Tongue (tissue), 2 donors: ENCODE data around the gene ATXN1. TPM values are rescaled to one million over a fixed set of nuclear protein-coding genes. Genes with fewer than 3 reads are reported as not detected.
"Not testable (repeated sequence)": the region's sequence is repeated elsewhere in the genome, so short reads cannot be mapped to it uniquely, and the experiment has no call there.

ENCODE experiments used
- DNase-seq: peaks from one replicate; pipeline ENCODE4 v3.0.0-alpha.2; 2015
- total RNA-seq: library from RNA; depleted of rRNA; stranded (reverse); fragments of >200 nt; gene quantifications from one replicate; pipeline ENCODE4 v1.2.3, GENCODE V29; 2014

Gene ATXN1
- 52.0 TPM for total RNA-seq

DNA sequence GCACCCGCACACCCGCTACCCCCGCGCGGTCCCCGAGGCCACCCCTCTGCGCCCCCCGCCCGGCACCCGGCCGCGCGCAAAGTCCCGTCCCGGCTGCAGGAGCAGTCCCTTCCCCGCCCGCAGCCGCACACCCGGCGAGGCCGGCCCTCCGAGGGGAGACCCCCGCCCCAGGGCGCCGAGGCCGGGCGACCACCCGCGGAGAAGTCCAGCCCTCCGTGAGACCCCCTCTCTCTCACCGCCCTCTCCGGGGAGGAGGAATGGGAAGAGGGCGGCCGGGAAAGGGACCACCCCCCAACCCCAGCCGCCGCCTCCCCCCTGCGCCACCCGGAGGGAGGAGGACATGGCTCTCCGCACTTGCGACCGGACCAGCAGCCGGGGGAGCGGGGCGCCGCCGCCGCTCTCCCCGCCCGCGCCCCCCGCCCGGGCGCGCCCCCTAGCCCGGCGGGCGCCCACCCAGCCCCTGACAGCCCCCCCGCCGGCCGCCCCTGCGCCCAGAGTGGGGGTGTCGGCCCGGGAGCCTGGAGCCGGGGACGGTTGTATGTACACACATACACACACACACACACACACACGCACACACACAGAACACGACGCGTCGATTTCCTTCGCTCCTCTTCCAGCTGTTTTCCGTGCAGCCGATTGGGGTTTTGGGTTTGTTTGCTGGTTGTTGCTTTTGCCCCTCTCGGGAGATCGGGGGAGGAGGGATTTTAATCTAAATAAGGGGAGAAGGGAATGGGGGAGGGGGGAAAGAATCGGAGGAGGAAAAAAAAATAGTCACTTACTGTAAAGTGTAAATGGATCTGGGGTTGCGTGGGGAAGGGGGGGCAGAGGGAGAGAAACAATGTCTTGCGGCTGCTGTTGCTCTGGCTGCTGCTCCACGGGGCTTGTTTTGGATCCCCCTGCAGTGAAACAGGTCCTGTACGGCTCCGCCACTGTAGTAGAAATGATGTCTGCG, at the start of gene ATXN1:
Gene ATXN1, minus strand, starts transcription at position 945 of the 955 bp plus-strand sequence.
- peak; percentile 84 for DNase-seq

DNA sequence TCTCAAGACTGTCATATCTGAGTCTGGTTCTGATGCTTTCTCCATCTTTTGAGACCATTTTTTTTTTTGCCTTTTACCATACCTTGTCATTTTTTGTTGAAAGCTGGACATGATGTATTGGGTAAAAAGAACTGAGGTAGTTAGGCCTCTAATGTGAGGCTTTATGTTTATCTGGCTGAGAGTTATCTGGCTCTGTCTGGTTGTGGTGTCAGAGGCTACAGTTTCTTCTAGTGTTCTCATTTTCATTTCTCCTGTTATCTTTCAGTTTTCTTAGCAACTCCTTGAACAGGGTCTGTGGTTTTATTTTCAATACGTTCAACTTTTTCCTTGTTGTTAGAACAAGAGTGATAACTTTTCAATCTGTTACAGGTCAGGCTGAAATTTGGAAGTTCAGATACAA, 49.2 kb upstream of the ATXN1 start:
- no peak for DNase-seq

DNA sequence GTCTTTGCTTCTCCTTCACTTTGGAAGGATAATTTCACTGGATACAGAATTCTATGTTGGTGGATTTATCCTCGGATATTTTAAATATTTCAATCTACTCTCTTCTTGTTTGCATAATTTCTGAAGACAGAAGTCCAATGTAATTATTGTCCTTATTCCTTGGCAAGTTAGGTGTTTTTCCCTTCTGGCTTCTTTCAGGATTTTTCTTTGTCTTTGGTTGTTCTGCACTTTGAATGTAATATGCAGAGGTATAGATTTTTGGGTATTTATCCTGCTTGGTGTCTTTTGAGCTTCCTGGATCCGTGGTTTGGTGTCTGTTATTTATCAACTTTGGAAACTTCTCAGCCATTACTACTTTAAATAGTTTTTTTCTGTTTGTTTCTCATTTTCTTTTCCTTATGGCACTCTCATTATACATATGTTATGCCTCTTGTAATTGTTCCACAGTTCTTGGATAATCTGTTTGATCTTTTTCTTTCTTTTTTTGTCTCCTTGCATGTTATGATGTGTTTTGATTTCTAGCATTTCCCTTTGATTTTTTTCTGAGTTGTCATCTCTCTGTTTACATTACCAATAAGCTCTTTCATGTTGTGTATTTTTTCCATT, 48.6 kb upstream of the ATXN1 start:
- no peak for DNase-seq

DNA sequence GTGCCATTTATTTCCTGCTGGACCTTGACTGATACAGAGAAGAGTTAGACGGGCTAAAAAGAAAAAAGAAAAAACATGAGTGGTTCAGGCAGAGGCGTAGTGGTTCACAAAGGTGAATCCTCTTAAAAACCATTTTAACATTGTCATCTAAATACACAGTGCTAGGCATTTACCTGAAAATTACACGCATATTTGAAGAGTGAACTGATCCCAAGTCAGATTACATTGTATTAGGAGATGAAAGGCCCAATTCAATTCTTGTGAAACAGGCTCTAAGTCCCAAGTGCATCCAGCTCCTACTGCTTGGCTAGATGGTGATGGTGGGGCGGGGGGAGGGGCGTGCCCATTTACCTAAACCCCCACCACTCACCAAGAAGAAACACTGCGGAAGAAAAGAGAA, 46.7 kb upstream of the ATXN1 start:
- no peak for DNase-seq

DNA sequence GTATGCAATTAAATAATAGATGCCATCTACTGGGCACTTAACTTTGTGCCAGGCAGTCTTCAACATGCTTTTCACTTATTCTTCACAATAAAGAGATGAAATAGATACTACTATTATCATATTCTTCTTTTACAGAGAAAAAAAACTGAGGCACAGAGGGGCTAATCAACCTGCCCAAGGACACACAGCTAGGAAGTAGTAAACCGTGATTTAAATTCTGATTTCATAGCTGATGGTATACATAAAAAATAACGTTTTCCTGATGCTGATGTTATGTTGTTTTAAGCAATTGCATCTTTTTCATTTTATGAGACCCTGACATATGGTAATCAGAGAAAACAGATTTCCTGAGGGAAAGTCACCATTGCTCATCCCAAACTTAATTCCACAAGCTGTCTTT, 45.1 kb upstream of the ATXN1 start:
- DNase-seq, result no peak

DNA sequence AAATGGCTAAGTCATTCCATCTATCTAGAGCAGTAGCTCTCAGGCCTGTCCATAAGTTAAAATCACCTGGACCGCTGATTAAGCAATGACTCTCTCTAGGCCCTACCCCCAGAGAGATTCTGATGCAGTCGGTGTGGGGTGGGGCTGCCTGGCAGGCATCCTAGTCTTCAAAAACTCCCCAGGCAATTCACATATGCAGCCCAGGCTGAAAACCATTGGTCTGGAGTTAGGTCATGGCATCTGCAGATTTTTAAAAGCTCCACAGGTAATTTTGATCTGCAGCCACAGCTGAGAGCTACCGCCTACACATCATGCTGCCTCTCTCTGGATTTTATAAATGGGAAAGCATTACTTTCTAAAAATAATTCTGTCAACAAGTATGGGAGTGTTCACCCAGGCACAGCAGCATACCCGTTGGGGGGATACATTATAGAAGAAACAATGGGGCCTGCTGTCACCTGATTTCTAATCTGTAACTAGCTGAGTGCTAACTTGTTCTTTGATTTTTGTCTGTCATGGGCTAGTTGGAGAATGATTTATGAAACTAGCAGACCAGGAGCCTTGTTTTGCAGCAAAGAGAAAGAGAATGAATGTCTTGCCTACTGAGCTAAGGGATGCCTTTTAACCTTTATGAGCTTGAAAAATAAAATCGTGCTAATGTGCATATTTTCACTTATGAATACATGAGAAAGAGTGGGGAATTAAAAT, 44.1 kb upstream of the ATXN1 start:
- DNase-seq, result peak; percentile 39

DNA sequence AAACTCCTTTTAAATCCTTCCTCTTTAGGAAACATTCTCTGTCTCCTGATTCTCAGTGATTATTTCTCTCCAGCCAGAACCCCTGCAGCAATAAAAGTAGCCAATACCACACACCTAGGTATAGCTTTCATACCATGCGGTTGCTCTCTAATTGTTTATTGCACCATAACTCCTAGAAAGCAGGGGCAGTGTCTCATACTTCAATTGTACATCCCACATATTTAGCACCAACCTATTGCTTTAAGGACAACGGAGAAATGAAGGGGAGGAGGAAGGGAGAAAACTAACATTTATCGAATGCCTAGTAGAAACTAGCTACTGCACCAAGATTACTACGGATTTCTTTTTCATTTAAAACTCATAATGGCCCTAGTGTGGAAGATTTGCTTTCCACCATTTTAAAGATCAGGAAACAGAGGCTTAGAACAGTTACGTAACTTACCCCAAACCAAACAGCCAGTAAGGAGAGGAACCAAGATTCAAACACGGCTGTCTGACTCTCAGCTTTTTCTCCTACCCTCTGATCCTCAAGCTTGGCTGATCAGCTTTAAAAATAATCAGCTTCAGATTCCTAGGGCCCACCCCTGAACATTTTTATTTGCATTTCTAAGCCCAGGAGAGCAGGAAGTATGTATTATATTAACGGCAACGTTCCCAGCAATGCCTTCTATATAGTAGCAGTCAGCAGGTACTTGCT, 43.4 kb upstream of the ATXN1 start:
- DNase-seq, result no peak

DNA sequence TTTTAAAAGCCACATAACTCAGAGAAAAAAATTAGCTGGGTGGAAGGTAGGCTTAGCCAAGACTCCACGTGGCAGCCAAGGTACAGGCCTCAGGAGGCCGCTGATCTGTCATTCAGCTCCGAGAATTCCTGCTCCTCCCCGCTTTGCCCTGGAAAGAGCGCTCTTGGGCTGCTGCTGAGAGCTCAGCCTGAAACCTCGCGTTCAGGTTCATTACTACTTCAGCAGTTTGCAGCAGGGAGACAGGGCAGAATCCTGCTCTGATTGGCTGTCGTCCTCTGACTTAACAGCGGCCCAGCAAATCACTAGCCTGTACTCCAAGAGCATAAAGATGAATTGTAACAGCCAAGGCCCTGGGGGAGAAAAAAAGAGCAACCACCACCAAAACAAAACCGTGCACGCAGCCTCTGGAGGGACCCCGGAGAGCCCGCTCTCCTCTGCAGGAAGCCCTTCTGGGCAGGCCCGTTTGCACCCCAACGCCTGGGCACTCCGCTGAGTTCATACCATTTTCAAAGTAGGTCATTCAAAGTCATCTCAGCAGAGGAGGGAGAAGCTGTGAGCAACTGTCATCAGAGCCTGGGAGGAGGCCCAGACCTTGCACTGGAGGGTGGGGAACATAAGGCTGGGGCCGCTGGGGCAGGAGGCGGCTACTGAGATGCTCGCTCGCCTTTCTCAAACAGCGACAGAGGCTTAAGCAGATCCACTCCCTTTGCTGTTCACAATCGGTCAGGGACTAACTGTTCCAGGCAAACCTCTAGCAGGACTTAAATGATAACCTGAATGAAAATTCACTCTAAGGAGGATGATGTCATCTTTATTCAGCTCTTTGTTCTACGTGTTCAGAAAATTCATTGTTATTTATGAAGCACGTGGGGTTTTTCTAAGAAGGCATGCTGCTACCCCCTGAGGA, 42.3 kb upstream of the ATXN1 start:
- DNase-seq, result peak; percentile 93

DNA sequence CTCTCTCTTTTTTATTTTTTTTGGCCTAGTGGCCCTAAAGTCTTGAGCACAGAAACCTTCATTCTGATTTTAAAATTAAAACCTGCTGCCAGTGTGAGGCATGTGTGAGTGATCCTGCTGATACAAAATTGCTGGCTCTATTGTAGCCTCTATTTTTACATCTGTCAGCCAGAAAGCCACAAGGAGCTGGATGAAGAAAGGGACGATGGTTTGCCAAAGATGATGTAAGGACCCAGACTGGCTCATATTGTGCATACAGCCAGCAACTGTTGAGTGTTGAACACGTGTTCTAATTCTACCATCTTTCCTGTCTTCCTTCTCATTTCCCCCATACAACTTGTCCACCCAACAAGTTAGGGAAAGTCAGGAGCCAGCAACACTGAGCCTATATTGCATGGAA, 40.8 kb upstream of the ATXN1 start:
- peak; percentile 49 for DNase-seq

DNA sequence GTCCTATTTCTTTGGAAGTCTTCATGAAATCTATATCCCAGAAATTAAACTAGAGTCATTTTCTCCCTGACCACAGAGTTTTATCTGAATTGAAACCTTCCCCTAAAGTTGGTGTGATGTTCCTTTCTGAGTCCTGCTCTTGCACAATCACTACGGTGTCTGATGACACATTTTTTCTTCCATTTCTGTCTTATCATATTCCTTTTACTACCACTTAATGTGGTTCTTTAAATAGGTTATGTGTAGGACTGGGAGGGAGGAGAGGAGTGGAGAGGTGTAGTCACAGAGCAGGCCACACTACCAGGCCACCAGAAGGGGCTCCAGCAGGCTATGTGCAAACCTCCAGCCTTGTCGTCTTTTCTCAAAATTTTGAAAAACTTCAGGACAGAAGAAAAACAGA, 39.7 kb upstream of the ATXN1 start:
- no peak for DNase-seq

DNA sequence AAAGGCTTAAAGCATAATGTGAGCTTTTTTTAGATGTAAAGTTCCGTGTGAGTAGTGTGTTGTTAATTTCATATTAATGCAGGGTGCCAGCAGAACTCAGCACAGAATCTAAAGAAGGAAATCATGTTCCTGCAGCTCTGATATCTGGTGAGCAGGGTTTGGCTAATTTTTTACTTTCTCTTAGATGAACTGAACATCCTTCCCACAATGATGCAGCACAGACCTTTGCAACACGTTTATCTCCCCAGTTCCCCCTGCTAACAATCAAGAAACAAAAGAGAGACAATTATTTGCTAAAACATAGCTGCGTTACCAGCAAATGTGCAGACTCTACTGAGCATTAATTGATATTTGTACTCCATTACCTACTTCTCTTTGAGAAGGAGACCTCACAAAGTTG, 39.1 kb upstream of the ATXN1 start:
- no peak for DNase-seq

DNA sequence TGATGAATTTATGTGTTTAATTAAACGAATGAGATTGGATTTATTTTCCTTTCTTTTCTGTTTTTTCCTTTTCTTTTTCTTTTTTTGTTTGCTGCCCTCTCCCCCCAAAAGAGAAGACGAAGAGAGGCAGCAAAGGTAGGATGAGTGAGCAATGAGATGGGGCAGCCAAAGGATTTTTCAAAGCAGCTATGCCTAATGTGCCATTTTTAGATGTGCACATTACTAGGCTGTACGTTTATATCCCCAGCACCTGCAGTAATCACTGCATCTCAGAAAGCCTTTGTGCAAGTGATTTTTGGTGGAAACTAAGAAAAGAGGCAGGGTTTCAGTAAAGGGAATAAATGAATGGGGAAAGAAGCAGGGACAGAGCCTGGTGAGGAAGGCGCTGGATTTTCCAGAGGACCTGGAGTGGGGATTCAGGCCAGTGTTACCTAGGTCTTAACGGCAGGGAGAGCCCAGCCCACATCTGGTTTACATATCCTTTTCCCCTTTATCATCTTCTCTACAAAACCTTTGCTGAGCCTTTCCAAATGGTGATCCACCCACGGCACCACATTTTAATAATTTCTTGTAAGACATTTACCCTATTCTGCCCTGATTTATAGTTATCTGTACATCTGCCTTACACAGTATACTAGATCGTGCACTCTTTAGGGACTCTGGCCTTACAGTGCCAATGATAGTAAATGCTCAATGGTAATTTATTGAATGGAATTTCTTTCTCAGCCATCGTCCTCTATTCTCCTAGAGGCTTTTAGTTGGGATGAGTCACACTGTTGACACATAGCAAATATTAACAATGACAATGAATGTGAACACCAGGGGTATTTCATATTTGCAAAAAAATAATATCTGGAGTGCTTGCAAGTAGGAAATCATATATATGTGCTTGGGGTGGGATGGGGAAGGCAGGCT, 38.3 kb upstream of the ATXN1 start:
- DNase-seq, result no peak

DNA sequence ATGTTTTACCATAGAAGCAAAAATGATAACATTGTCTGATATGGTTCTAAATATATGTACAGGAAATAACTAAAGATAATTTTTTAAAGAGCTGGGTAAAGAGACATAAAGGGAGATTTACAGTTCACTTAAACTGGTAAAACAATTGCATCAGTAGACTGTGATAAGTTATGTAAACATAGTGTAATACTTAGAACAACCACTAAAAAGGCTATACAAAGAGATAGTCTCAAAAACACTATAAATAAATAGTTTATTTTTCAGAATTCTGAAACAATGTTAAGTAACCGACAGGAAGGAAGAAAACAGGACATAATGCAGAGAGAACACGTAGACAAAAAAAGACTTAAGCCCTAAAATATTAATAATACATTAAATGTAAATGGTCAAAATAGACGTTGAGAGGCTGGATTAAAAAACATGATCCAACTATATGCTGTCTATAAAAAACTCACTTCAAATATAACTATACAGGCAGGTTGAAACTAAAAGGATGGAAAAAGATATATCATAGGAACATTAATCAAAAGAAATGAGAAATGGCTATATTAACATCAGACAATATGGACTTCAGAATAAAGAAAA, 32.7 kb upstream of the ATXN1 start:
- DNase-seq, result no peak

DNA sequence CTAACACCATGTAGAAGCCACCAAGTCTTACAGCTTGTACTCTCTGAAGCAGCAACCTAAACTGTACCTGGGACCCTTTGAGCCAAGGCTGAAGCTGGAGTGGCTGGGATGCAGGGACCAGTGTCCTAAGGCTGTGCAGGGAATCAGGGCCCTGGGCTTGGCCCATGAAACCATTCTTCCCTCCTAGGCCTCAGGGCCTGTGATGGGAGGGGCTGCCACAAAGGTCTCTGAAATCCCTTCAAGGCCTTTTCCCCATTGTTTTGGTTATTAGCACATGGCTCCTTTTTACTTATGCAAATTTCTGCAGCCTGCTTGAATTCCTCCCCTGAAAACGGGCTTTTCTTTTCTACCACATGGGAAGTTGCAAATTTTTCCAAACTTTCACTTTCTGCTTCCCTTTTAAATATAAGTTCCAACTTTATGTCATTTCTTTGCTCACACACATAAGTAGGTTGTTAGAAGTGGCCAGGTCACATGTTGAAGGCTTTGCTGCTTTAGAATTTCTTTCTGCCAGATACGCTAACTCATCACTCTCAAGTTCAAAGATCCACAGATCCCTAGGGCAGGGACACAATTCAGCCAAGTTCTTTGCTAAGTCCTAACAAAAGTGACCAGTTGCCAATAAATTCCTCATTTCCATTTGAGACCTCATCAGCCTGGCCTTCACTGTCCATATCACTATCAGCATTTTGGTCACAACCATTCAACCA, 28.2 kb upstream of the ATXN1 start:
- no peak for DNase-seq

DNA sequence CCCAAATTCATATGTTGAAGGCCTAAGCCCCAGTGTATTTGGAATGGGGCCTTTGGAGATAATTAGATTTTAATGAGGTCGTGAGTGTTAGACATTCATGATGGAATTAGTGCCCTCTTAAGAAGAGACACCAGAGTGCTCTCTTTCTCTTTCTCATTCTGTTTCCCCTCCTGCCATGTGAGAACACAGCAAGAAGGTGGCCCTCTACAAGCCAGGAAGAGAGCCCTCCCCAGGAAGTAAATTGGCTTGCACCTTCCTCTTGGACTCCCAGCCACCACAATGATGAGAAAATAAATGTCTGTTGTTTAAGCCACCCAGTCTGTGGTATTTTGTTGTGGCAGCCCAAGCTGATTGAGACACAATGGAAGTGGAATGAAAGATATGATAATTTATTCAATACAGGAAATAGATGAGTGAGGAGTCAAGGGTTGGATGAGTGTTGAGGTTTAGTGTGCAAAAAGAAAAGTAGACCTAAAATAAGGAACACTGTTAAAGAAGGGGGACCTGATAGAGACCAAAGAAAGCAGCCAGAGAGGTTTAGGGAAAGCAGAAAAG, 25.9 kb upstream of the ATXN1 start:
- DNase-seq, result no peak

DNA sequence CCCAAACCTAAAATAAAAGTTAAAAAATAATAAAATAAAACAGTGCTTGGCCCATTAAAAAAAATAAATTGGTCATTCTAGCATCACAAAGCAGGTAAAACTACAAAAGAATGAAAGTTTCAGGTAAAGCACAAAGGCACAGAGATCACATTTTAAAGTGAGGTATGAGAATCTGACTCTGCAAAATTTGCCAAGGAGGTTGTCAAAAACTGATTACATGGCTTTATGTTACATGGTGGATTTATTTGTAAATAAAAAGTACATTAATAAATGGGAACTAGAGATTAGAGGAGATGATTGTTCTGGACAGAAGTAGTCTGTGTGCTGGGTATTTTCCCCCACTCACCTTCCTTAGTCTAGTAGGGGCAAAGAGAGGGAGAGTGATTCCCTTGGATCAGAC, 24.2 kb upstream of the ATXN1 start:
- DNase-seq, result no peak

DNA sequence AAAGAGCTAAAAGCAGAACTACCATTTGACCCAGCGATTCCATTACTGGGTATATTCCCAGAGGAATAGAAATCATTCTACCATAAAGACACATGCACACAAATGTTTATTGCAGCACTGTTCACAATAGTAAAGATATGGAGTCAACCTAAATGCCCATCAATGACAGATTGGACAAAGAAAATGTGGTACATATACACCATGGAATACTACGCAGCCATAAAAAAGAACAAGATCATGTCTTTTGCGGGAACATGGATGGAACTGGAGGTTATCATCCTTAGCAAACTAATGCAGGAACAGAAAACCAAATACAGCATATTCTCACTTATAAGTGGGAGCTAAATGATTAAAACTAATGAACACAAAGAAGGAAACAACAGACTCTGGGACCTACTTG, 23.7 kb upstream of the ATXN1 start:
- DNase-seq, result not testable (repeated sequence)

DNA sequence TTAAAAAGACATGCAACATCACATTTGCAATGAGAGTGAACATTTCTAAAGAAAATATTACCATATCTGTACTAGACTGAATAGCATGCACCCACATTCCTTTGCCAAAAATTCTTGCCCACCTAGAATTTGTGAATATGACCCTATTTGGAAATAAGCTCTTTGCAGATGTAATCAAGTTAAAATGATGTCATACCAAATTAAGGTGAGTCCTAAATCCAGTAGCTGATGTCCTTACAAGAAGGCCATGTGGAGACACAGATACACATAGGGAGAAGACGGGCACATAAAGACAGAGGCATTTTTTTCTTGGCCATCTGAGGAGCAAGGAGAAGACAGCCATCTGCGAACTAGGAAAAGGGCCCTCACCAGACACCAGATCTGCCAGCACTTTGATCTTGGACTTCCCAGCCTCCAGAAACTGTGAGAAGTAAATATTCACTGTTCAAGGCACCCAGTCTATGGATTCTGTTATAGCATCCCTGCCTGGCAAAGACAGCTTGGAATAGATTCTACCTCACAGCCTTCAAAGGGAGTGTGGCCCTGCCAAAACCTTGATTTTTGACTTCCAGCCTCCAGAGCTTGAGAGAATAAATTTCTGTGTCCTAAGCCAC, 22.8 kb upstream of the ATXN1 start:
- no peak for DNase-seq
